Measurements from ENCODE around the gene STS.

Gene STS

GRCh38 chrX:7147413-7147977 lies at the start of gene STS:
TSS of gene STS (plus strand) at chrX:7147712. CDS start at chrX:7253200, 105,488 bp downstream.
- no peak for DNase-seq

GRCh38 chrX:7100022-7100421 lies 47.5 kb upstream of the STS start:
- no peak for DNase-seq

GRCh38 chrX:7102119-7102518 lies 45.4 kb upstream of the STS start:
- DNase-seq: no peak

GRCh38 chrX:7106649-7107048 lies 40.9 kb upstream of the STS start:
- no peak for DNase-seq

- DNase-seq: no peak
Measured at GRCh38 chrX:7108030-7108429, 39.5 kb upstream of the STS start.

GRCh38 chrX:7109049-7109531 lies 38.4 kb upstream of the STS start:
- no peak for DNase-seq

- no peak for DNase-seq
Measured at GRCh38 chrX:7109838-7110793, 37.4 kb upstream of the STS start.

- no peak for DNase-seq
Measured at GRCh38 chrX:7110821-7111276, 36.7 kb upstream of the STS start.

- no peak for DNase-seq
Measured at GRCh38 chrX:7111518-7111917, 36.0 kb upstream of the STS start.

GRCh38 chrX:7112071-7112470 lies 35.4 kb upstream of the STS start:
- no peak for DNase-seq

- no peak for DNase-seq
Measured at GRCh38 chrX:7115557-7115956, 32.0 kb upstream of the STS start.

GRCh38 chrX:7116081-7116480 lies 31.4 kb upstream of the STS start:
- no peak for DNase-seq

- no peak for DNase-seq
Measured at GRCh38 chrX:7117587-7117986, 29.9 kb upstream of the STS start.

- DNase-seq: no peak
Measured at GRCh38 chrX:7119950-7120877, 27.3 kb upstream of the STS start.

- DNase-seq: no peak
Measured at GRCh38 chrX:7120878-7121219, 26.7 kb upstream of the STS start.

- DNase-seq: no peak
Measured at GRCh38 chrX:7127056-7127455, 20.5 kb upstream of the STS start.

- DNase-seq: no peak
Measured at GRCh38 chrX:7131621-7132020, 15.9 kb upstream of the STS start.

- no peak for DNase-seq
Measured at GRCh38 chrX:7132335-7133049, 15.0 kb upstream of the STS start.

- DNase-seq: no peak
Measured at GRCh38 chrX:7133050-7133440, 14.5 kb upstream of the STS start.

- no peak for DNase-seq
Measured at GRCh38 chrX:7134981-7135380, 12.5 kb upstream of the STS start.

- DNase-seq: no peak
Measured at GRCh38 chrX:7139202-7140081, 8.1 kb upstream of the STS start.

Measured in KG1 (cell line).